HCT116 (cell line): ENCODE measurements around the gene LHB.

Source experiments
- EGR1 ChIP-seq: IDR thresholded peaks from 2 replicates; pipeline ENCODE4 v1.6.1; 2012; ENCODE audit warnings: low read depth
- EZH2 ChIP-seq: fragments of 200-600 bp; sonication (generic); IDR thresholded peaks from 2 replicates; pipeline ENCODE4 v1.6.1; 2017; ENCODE audit warnings: antibody characterized with exemption, mixed run types
- EZH2phosphoT487 ChIP-seq: fragments of 200-600 bp; IDR thresholded peaks from 2 replicates; pipeline ENCODE4 v1.6.1; 2018; ENCODE audit warnings: antibody characterized with exemption, borderline replicate concordance
- JUND ChIP-seq: IDR thresholded peaks from 2 replicates; pipeline ENCODE4 v1.6.1; 2012
- POLR2A ChIP-seq: IDR thresholded peaks from 2 replicates; pipeline ENCODE4 v1.7.0; 2011; ENCODE audit warnings: borderline replicate concordance; ENCODE audit not compliant: insufficient read depth, insufficient read length; ENCODE audit errors: extremely low read depth
- POLR2AphosphoS5 ChIP-seq: IDR thresholded peaks from 2 replicates; pipeline ENCODE4 v1.6.1; 2011; ENCODE audit warnings: mild to moderate bottlenecking, low read depth, low read length, moderate library complexity
- RAD21 ChIP-seq: IDR thresholded peaks from 2 replicates; pipeline ENCODE4 v1.6.1; 2012; ENCODE audit warnings: low read depth, mild to moderate bottlenecking
- SRF ChIP-seq: IDR thresholded peaks from 2 replicates; pipeline ENCODE4 v1.6.1; 2012; ENCODE audit warnings: low read depth
- YY1 ChIP-seq: IDR thresholded peaks from 2 replicates; pipeline ENCODE4 v1.6.1; 2011; ENCODE audit warnings: low read length, low read depth, moderate library complexity, mild to moderate bottlenecking; ENCODE audit not compliant: insufficient replicate concordance; ENCODE audit errors: extremely low read depth
- TF ChIP-seq, protein P1 (sequence below), 3 experiments: fragments of 200-600 bp in 1 of 3; sonication (generic) in 1 of 3; IDR thresholded peaks in 2 of 3; conservative IDR thresholded peaks in 1 of 3; 2 replicates each; pipeline ENCODE4 v1.5.1; 2012 to 2017; ENCODE audit warnings: low read depth in 2 of 3, low read length in 2 of 3, antibody characterized with exemption in 1 of 3, borderline replicate concordance in 1 of 3, control low read depth in 1 of 3, mild to moderate bottlenecking in 1 of 3, mixed read lengths in 1 of 3, mixed run types in 1 of 3, moderate library complexity in 1 of 3; ENCODE audit not compliant: insufficient read depth in 1 of 3
- TF ChIP-seq, protein P2 (sequence below): IDR thresholded peaks from 2 replicates; pipeline ENCODE4 v1.6.1; 2012
- TF ChIP-seq, protein P3 (sequence below): IDR thresholded peaks from 2 replicates; pipeline ENCODE4 v1.6.1; 2012
- TF ChIP-seq, protein P4 (sequence below): IDR thresholded peaks from 2 replicates; pipeline ENCODE4 v1.6.1; 2012; ENCODE audit warnings: low read depth

DNA sequence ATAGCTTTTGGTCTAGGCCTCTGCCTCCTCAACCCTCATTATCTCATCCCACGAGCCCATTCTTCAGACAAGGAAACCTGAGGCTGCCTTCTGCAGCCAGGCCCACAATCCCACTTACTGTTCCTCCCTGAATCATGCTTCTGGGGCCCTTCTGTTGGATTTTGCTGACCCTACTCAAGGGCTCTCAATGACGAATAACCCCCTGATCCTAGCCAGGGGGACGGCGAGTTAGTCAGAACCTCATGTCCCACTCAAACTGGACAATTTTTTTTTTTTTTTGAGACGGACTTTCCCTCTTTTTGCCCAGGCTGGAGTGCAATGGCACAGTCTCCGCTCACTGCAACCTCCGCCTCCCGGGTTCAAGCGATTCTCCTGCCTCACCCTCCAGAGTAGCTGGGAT, 5.2 kb upstream of the LHB start:
- no peak for TF ChIP-seq POLR2AphosphoS5
- TF ChIP-seq EZH2phosphoT487 = no peak
- TF ChIP-seq, protein P1, sequence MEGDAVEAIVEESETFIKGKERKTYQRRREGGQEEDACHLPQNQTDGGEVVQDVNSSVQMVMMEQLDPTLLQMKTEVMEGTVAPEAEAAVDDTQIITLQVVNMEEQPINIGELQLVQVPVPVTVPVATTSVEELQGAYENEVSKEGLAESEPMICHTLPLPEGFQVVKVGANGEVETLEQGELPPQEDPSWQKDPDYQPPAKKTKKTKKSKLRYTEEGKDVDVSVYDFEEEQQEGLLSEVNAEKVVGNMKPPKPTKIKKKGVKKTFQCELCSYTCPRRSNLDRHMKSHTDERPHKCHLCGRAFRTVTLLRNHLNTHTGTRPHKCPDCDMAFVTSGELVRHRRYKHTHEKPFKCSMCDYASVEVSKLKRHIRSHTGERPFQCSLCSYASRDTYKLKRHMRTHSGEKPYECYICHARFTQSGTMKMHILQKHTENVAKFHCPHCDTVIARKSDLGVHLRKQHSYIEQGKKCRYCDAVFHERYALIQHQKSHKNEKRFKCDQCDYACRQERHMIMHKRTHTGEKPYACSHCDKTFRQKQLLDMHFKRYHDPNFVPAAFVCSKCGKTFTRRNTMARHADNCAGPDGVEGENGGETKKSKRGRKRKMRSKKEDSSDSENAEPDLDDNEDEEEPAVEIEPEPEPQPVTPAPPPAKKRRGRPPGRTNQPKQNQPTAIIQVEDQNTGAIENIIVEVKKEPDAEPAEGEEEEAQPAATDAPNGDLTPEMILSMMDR (IDR thresholded peaks at IDR 0.05 in 2 of 3, conservative IDR thresholded peaks at IDR 0.05 in 1 of 3; ENCODE audit: borderline replicate concordance in 1 of 3, insufficient read depth in 1 of 3, low read depth in 2 of 3, low read length in 2 of 3) = no peak
- no peak for TF ChIP-seq EZH2
- TF ChIP-seq POLR2A = no peak
- TF ChIP-seq, protein P2, sequence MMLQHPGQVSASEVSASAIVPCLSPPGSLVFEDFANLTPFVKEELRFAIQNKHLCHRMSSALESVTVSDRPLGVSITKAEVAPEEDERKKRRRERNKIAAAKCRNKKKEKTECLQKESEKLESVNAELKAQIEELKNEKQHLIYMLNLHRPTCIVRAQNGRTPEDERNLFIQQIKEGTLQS = no peak
- TF ChIP-seq, protein P3, sequence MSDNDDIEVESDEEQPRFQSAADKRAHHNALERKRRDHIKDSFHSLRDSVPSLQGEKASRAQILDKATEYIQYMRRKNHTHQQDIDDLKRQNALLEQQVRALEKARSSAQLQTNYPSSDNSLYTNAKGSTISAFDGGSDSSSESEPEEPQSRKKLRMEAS = no peak
- TF ChIP-seq SRF = no peak
- no peak for TF ChIP-seq JUND
- TF ChIP-seq, protein P4, sequence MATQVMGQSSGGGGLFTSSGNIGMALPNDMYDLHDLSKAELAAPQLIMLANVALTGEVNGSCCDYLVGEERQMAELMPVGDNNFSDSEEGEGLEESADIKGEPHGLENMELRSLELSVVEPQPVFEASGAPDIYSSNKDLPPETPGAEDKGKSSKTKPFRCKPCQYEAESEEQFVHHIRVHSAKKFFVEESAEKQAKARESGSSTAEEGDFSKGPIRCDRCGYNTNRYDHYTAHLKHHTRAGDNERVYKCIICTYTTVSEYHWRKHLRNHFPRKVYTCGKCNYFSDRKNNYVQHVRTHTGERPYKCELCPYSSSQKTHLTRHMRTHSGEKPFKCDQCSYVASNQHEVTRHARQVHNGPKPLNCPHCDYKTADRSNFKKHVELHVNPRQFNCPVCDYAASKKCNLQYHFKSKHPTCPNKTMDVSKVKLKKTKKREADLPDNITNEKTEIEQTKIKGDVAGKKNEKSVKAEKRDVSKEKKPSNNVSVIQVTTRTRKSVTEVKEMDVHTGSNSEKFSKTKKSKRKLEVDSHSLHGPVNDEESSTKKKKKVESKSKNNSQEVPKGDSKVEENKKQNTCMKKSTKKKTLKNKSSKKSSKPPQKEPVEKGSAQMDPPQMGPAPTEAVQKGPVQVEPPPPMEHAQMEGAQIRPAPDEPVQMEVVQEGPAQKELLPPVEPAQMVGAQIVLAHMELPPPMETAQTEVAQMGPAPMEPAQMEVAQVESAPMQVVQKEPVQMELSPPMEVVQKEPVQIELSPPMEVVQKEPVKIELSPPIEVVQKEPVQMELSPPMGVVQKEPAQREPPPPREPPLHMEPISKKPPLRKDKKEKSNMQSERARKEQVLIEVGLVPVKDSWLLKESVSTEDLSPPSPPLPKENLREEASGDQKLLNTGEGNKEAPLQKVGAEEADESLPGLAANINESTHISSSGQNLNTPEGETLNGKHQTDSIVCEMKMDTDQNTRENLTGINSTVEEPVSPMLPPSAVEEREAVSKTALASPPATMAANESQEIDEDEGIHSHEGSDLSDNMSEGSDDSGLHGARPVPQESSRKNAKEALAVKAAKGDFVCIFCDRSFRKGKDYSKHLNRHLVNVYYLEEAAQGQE = no peak
- no peak for TF ChIP-seq EGR1
- TF ChIP-seq YY1 = no peak
- TF ChIP-seq RAD21 = no peak
